Astrocyte (in vitro differentiated cells and primary cell): ENCODE measurements around the gene EIF5A.

Experiments
- CTCF ChIP-seq: IDR thresholded peaks from 2 replicates; pipeline ENCODE4 v1.5.1; 2011; ENCODE audit warnings: low read depth, mild to moderate bottlenecking, inconsistent platforms, low read length, moderate library complexity; ENCODE audit not compliant: insufficient read depth
- EZH2 ChIP-seq: IDR thresholded peaks from 2 replicates; pipeline ENCODE4 v1.6.1; 2012; ENCODE audit warnings: mild to moderate bottlenecking, low read length, inconsistent platforms; ENCODE audit not compliant: insufficient read depth

GRCh38 chr17:7352503-7352889 is 45.1 kb downstream of the EIF5A start:
- TF ChIP-seq CTCF = peak; percentile 29
- TF ChIP-seq EZH2 = no peak
